Measurements from ENCODE around the gene ENGASE. TPM values are rescaled to one million over a fixed set of nuclear protein-coding genes. Genes with fewer than 3 reads are reported as not detected.

Gene ENGASE
- total and polyA plus RNA-seq, 2 of the 4 experiments (the other 2 are of a cell fraction), result 3.9 to 12.1 TPM

GRCh38 chr17:79049821-79050220 lies 24.8 kb upstream of the ENGASE start:
- no peak overlapping the region for H3K9ac ChIP-seq (ENCODE audit: low read depth, low read length)
- no peak overlapping the region for H3K4me3 ChIP-seq (ENCODE audit: insufficient read depth, low read depth, low read length)
- H2BK5ac ChIP-seq (ENCODE audit: low read depth, low read length, poor library complexity, severe bottlenecking), result no peak overlapping the region
- H3K4me2 ChIP-seq (ENCODE audit: low read depth, low read length), result no peak overlapping the region
- no peak overlapping the region for H2BK120ac ChIP-seq (ENCODE audit: low read depth, low read length)
- H3K14ac ChIP-seq (replicated peaks; ENCODE audit: low read depth, low read length), result no peak overlapping the region
- H2AFZ ChIP-seq (replicated peaks; ENCODE audit: low read length, poor library complexity), result no peak overlapping the region
- no TSS peak for BruUV-seq (replicated peaks)
- H4K91ac ChIP-seq (ENCODE audit: insufficient read depth, low read depth, low read length), result no peak overlapping the region
- H2BK15ac ChIP-seq (ENCODE audit: low read depth, low read length), result no peak overlapping the region
- in situ Hi-C loops (cut with MboI; ENCODE audit: low sequenced_read_pairs) (no loop called here), intact Hi-C loops (cut with micrococcal nuclease) (loop anchor here (5.0 kb wide), 1 partner anchor 342 kb away; no protein-coding TSS in a partner anchor), dilution Hi-C loops (cut with HindIII; ENCODE audit: low sequenced_read_pairs, unreplicated experiment) (no loop called here)
- POLR2A ChIA-PET (ENCODE audit: unreplicated experiment), result no interaction called here
- H4K8ac ChIP-seq (ENCODE audit: low read depth in 2 of 2, low read length in 2 of 2), result no peak overlapping the region
- no peaks in the 10 kb centered on the region for H3K79me1 ChIP-seq (ENCODE audit: low read depth in 1 of 2, low read length in 2 of 2)
- no peak overlapping the region for H3K18ac ChIP-seq (ENCODE audit: low read depth, low read length)
- DNase-seq, result no peak
- H4K20me1 ChIP-seq (ENCODE audit: insufficient read depth, low read length), result no peaks in the 10 kb centered on the region; the same call in 1 of the 2 replicates
- H3K4ac ChIP-seq (ENCODE audit: low read depth, low read length), result no peak overlapping the region
- H3K36me3 ChIP-seq (ENCODE audit: control insufficient read depth, insufficient read depth, low read length), result peaks cover 8% of the 10 kb centered on the region; the same call in 1 of the 2 replicates
- peaks cover 2% of the 10 kb centered on the region; the same call in 1 of the 2 replicates for H3K9me3 ChIP-seq (ENCODE audit: control insufficient read depth, insufficient read depth, low read length)
- no peak overlapping the region for H2AK5ac ChIP-seq (ENCODE audit: low read depth, low read length)
- no peak for ATAC-seq (ENCODE audit: low read depth)
- H2AK9ac ChIP-seq (replicated peaks; ENCODE audit: low read depth, low read length, poor library complexity), result no peak overlapping the region
- TF ChIP-seq USF2 (IDR thresholded peaks at IDR 0.05; ENCODE audit: low read depth, low read length) (no peak), ELK1 (IDR thresholded peaks at IDR 0.05; ENCODE audit: borderline replicate concordance, low read depth, low read length) (no peak), NFE2L2 (IDR thresholded peaks at IDR 0.05; ENCODE audit: low read depth, low read length) (no peak), CHD1 (IDR thresholded peaks at IDR 0.05; ENCODE audit: low read depth, low read length) (no peak), MAFK (IDR thresholded peaks at IDR 0.05; ENCODE audit: low read depth, low read length) (no peak), CTCF (conservative IDR thresholded peaks at IDR 0.05; ENCODE audit: low read depth, low read length) (no peak), FOS (IDR thresholded peaks at IDR 0.05; ENCODE audit: low read depth, low read length) (no peak), CEBPB (IDR thresholded peaks at IDR 0.05; ENCODE audit: low read depth, low read length) (no peak), RCOR1 (IDR thresholded peaks at IDR 0.05; ENCODE audit: insufficient replicate concordance, low read length) (no peak), RFX5 (IDR thresholded peaks at IDR 0.05; ENCODE audit: low read depth, low read length) (no peak), MAZ (IDR thresholded peaks at IDR 0.05; ENCODE audit: borderline replicate concordance, low read depth, low read length) (no peak), MXI1 (IDR thresholded peaks at IDR 0.05; ENCODE audit: borderline replicate concordance, low read depth, low read length) (no peak), RAD21 (IDR thresholded peaks at IDR 0.05; ENCODE audit: low read length) (no peak), SMC3 (IDR thresholded peaks at IDR 0.05; ENCODE audit: low read depth, low read length) (no peak), POLR2A (IDR thresholded peaks at IDR 0.05; ENCODE audit: low read depth, low read length) (no peak)
- CTCF ChIA-PET, result no interaction called here
- no peak overlapping the region for H3K56ac ChIP-seq (ENCODE audit: extremely low read depth, insufficient read depth, low read length)
- H3K4me1 ChIP-seq (ENCODE audit: control insufficient read depth, insufficient read depth, low read length), result no peaks in the 10 kb centered on the region
- peaks cover 7% of the 10 kb centered on the region; the same call in 1 of the 2 replicates for H3K9me1 ChIP-seq (ENCODE audit: insufficient read depth, low read length)
- no peak overlapping the region for H3K27ac ChIP-seq (ENCODE audit: insufficient read depth, low read length)
- WGBS, 2 experiments (ENCODE audit: extremely low coverage in 2 of 2, insufficient read length in 1 of 2), result 77% methylated on average over 5 of the region's 11 CpGs; no CpG with 5 or more reads in 1 of the 2 experiments
- H3K23ac ChIP-seq (ENCODE audit: low read depth, low read length), result no peak overlapping the region
- H2BK20ac ChIP-seq (ENCODE audit: low read depth, low read length), result no peak overlapping the region
- H4K5ac ChIP-seq (ENCODE audit: low read depth, low read length), result no peak overlapping the region
- no peaks in the 10 kb centered on the region; the same call in 1 of the 2 replicates for H3K27me3 ChIP-seq (ENCODE audit: control insufficient read depth, insufficient read depth, low read length)
